Kidney tubule cell (primary cell): ENCODE measurements around the gene RMRP.
A peak's percentile ranks its signal among the peaks of the same experiment; 100 is the strongest.

Experiments
- DNase-seq: peaks from one replicate; pipeline ENCODE4 v3.0.0-alpha.2; 2018; ENCODE audit warnings: low spot score

Gene RMRP

DNA sequence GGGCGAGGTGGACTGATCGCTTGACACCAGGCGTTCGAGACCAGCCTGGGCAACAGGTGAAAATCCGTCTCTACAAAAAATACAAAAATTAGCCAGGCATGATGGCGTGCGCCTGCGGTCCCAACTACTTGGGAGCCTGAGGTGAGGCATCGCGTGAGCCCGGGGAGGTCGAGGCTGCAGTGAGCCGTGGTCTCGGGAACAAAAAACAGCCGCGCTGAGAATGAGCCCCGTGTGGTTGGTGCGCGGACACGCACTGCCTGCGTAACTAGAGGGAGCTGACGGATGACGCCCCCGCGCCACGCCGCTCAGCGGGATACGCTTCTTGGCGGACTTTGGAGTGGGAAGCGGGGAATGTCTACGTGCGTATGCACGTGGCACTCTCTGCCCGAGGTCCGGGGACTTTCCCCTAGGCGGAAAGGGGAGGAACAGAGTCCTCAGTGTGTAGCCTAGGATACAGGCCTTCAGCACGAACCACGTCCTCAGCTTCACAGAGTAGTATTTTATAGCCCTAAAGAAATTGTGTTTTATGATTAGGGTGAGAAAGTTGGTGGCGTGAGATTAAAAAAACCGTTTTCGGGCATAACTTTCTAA, at the start of gene RMRP:
RMRP (minus strand) TSS at position 474 of the 591 bp plus-strand sequence.
- peak; percentile 100 for DNase-seq

DNA sequence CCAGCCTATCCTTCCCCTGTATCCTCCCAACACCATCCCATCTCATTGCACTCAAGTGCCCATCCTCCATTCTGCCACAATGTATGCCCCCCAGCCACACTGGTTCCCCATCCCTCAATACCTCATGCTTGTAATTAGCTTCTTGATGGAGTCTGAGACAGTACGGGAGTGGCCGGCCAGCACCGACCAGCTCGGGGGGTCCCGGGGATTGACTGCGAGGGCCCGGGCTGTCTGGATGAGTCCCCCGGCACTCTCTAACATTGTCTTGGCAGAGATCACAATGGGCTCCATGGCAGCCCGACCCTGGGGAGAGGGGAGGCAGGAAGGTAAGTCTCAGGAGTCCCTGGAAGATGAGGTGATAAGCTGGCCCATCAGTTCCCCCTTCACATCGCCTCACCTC, 49.1 kb upstream of the RMRP start:
- no peak for DNase-seq

DNA sequence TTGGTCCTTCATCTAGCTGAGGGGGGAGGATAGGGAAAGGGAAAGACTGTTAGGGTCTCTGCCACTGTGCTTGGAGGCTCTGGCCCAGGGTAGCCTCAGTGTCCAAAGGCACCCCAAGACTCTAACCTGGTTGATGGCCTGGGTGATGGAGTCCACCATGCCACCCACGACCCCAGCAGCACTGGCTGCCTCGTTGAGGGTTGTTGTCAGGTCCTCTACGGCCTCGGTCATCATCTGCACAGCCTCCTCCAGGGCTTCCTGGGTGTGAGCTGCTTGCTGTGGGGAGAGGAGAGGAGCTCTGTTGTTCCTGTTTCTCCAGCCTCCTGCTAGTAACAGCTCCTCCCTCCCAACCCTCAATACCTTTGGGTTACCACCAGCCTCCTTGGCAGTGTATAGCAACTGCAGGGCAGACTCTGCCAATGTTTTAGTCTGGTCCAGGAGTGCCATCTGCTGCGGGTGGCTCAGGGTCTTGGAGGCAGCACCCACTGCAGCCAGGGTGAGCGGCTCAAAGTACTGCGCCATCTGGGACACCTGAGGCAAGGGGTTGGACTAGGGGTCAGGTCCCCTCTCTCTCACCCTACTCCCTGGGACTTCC, 48.1 kb upstream of the RMRP start:
- DNase-seq, result no peak

DNA sequence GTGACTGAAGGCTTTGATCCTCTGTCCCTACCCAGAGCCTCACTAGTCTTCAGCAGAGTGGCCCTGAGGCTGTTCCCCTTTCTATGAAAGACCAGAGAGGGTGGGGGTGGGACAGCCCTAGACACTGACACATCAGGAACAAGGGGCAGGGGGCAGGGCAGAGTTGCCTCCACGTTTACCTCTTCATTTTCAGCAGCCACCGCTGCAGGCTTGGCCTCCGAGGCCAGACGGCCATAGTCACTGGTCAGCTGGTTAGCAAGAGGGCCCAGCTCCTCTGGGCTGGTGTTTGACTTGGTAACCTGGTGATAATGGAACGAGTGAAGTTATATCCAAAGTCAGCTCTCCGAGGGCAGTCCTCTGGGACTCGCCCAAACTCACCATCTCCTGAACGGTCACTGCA, 47.6 kb upstream of the RMRP start:
- DNase-seq, result no peak

DNA sequence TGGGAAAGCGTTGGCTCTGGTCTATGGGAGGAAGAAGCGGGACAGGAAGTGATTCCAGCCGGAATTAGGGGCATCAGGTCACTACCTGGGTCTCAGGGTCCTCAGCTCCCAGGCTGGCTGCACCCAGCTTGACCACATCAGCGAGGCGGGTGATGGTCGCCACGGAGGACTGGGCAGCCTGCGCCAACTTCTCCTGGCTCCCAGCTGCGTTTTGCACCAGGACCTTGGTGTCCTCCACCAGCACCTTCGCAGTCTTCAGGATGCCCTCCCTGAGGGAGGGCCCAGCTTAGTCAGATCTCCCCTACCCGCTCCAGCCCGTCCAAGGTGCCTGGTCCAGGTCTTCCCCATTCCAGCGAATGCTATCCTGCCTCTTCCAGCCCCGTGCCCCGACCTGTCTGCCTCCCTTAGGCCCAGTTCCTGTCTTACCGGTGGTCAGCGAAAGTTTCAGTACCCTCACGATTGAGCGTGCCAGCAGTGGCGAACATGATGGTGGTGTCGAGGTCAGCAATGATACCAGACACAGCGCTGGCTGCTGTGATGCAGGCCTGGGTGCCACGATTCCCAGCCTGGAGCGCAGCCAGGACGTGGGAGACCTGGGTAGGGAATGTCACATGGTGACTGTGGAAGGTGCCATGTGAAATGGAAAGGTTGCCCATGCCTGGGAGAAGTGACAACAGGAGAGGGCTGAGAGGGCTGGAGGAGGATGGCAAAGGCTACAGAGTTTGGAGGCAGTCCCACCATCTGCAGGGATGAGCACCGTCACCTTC, 46.3 kb upstream of the RMRP start:
- no peak for DNase-seq

DNA sequence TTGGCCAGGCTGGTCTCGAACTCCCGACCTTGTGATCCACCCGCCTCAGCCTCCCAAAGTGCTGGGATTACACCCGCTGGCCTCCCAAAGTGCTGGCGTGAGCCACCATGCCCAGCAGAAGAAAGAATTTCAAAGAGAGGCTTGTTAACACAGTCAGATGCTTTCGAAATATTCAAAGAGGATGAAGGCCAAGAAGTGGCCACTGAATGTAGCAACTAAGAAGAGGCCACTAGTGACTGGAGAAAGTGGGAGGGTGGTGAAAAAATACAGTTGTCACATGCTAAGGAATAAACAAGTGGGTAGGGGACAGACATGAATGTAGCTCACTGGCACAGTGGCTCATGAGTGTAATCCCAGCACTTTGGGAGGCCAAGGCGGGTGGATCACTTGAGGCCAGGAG, 44.9 kb upstream of the RMRP start:
- no peak for DNase-seq

DNA sequence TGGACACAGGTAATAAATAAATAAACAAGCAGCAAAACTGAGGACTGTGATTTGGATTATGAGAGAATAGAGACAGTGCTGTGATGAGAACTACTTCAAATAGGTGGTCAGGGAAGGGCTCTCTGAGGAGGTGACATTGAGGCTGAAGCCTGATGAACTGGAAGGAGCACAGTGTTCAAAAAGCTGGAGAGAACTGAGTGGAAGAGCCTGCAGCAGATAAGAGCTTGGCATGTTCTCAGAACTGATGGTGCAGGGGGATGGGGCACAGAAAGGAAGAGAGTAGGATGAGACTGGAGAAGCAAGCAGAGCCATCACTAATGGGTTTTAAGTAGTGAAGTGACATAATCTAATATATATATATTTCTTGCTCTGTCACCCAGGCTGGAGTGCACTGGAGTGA, 43.1 kb upstream of the RMRP start:
- no peak for DNase-seq

DNA sequence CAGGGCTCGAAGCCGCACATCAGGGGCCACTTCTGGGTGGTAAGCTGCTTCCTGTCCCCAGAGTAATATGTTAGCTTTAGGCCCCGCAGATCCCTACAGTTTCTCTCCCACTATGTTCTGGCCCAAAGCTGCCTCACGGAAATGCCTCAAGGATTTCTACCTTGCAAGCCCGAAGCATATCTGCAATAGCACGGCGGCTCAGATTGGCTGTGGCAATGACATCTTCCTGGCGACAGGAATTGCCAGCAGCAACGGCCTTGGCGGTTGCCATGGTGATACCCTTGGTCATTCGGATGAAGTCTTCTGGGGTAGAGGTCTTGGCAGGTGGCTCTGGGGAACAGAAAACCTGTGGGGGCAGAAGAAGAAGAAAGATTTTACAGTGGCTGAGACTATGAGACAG, 42.2 kb upstream of the RMRP start:
- DNase-seq, result no peak

DNA sequence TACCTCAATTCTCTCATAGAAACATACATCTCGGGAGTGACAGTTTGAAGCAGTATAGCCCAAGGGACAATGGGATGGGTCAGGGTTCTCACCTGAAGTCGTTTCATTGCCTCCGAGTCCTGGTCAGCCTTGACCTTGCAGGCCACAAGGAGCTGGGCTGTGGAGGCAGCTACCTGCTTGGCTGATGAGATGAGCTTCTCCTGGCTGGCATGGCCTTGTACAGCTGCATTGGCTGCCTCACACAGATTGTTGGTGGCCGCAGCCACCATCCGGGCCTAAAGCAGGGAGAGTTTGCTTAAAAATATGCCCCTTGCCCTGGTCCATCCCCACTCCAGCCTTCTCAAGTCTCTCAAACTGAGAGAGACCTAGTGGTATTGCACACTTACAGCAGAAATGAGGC, 40.4 kb upstream of the RMRP start:
- DNase-seq, result no peak

DNA sequence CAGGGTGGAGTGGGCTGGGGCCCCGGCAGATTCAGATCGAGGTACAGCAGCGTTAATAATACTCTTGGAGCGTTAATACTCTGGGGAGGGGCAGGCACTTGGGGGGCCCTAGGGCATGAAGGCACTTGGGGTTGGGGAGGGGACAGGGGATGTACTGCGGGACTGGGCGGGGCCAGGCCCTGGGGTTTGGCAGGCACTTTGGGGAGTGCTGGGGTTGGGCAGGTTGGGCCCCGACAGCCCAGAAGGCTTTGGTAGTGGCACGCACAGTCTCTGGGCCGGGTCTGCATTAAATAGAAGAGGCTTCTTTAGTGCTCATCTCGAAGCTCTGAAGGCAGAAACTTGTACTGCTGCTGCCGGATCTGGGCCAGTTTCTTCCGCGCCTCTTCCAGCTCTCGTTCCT, 39.7 kb upstream of the RMRP start:
- DNase-seq, result no peak

DNA sequence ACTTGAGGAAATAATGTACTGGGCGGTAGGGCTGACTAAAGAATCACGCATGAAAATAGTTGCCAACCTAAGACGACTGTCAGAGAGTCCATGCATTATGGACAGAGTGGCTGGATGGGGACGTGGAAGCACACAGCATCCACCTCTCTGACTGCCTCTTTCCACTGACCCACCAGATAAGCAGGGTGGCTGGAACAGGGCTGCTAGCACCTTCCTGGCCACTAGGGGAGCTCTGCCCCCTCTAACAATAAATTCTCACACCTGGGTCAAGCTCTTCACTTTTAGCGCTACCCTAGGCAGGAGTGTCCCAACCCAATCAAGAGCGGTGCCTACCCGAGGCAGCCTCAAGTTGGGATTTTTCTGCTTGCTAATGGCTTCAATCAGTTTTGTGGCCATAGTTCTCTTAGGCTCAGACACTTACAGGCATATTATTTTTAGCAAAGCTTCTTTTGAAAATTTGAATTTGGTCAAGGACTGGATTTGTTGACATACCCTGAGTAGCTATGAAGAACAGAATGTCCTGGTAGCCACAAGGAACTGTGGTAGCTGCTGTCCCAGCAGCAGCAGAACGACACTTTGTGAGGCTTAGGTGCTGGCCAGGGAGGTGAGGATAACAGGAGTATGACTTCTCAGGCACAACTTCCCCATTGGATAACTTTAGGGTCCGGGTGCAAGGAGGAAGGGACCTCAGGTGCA, 38.8 kb upstream of the RMRP start:
- peak; percentile 62 for DNase-seq

DNA sequence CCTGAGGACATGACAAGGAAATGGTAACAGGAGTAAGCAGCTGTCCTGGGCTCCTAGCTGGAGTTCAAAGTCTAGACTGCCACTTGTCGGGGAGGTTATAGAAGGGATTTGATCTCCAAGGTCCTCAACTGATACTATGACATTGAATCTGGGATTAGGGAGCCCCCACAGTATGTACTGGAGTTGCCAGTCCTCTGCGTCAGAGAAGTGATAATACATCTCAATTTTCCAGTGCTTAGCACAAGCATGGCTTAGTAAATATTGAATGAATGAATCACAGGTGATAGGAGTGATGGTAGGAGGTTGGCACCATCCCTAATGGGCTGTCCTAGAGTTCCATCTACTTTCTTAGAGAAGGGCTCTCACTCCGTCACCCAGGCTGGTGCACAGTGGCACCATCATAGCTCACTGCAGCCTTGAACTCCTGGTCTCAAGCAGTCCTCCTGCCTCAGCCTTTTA, 38.2 kb upstream of the RMRP start:
- DNase-seq, result no peak

DNA sequence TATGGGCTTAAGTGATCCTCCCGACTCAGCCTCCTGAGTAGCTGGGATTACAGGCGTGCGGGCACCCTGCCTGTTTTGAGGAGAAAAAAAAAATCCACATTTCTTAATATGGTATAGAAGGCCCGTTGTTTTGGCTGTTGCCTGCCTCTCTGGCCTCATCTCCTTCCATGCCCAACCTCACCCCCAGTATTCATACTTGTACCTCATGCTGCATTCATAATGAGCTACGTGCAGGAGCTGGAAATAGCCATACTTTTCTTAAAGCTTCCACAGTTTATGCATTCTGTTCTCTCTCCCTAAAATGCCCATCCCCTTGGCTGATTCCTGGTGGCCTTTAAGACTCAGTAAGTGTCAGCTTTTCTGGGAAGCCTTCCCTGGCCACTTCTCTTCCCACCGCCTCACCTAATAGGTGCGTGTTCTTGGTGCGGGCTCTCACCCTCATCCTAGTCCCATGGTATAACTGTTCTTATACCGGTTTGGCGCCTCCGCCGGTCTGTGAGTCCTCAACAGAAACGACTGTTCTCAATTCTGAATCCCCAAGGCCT, 34.0 kb upstream of the RMRP start:
- no peak for DNase-seq

DNA sequence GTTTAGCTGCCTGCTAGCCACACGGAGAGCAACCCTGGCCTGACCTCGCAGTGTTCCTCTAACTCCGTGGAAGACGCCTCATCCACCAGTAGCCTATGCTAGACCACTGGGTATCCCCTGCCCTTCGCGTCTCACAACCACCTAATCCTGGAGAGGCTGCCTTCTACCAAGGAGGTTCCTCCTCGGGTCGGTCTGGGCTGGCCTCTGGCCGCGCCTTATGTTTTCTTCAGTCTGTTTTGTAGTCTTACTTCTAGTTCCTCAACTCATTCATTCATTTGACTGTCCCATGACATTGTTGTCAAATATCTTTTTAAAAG, 33.5 kb upstream of the RMRP start:
- DNase-seq, result no peak

DNA sequence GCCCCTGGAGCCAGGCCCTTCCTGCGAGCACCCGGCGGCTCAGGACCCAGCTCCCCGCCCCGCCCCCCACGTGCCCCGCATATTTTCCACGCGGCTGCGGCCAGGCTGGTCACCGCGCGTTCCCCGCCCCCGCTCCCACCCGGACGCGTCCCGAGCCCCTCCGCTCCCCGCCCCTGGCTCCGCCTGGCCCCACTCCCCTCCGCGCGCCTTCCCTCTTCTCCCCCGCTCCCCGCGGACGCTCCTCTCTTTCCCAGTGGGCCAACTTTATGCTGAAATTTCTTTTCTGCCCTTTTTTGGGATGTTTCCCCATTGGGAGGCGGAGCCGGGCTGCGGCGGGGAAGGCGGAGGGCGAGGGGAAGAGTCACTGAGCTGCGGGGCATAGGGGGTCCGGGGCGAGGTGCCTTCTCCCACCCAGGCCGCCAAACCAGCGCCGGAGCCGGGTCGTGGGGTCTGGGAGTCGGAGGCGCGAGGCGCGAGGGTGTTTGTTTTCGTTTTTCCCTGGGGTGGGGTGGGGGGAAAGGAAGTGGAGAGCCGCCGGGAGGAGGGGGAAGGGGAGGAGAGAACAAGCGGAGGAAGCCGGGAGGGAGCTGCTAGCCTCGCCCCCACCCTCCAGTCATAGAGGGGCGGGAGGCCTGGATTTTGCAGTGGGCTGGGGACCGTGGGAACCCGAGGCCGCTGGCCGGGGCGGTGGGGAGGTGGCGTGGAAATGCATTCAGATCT, 33.0 kb upstream of the RMRP start:
- peak; percentile 56 for DNase-seq

DNA sequence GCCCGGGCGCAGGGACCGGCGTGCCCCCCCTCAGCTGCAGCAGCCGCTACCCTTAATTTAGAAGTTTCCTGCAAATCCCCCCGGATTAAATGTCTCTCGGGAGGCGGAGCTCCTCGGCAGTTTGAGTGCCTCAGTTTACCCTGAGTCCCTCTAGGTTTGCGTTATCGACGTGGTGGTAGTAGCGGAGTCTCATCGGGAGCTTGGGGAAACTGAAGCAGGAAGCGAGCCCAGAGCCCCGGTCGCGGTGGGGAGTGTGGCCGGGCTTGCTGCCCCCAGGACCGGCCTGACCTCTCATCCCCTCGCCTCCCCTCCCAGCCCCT, 32.4 kb upstream of the RMRP start:
- no peak for DNase-seq

DNA sequence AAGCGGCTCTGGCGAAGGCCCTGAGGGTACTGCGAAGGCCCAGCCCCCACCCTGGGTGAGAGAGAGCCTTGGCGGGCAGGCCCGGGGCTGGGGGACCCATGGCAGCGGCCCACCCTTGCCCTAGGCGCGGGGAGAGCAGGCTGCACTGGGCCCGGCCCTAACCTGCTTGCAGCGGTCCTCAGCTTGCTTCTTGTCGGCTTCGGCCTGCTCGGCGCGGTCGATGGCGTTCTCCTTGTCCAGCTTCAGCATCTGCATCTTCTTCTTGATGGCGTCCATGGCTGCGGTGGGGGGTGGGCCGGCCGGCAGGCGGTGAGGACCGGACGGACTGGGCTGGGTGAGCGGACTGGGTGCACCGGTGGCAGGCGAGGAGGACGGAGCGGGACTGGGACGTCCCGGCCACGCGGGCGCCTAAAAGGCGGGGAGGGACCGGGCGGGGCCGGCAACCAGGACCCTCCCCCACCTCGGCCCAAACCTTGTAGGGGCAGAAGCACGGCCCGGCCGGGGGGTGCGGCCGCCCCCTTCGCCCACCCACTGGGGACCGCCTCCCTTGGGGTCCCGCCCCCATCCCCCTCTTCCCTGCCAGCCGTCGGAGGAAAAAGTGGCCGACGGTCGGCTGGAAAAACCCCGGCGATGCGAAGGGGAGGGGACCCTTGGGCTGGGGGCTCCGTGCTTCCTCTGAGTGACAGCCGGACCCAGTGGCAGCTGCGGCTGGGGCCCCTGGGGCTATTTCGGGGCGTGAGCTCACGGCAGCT, 31.9 kb upstream of the RMRP start, which contains the start of gene TPM2:
TPM2 (minus strand) TSS at position 384 of the 752 bp plus-strand sequence; CDS start at position 276, 108 bp downstream.
- no peak for DNase-seq

DNA sequence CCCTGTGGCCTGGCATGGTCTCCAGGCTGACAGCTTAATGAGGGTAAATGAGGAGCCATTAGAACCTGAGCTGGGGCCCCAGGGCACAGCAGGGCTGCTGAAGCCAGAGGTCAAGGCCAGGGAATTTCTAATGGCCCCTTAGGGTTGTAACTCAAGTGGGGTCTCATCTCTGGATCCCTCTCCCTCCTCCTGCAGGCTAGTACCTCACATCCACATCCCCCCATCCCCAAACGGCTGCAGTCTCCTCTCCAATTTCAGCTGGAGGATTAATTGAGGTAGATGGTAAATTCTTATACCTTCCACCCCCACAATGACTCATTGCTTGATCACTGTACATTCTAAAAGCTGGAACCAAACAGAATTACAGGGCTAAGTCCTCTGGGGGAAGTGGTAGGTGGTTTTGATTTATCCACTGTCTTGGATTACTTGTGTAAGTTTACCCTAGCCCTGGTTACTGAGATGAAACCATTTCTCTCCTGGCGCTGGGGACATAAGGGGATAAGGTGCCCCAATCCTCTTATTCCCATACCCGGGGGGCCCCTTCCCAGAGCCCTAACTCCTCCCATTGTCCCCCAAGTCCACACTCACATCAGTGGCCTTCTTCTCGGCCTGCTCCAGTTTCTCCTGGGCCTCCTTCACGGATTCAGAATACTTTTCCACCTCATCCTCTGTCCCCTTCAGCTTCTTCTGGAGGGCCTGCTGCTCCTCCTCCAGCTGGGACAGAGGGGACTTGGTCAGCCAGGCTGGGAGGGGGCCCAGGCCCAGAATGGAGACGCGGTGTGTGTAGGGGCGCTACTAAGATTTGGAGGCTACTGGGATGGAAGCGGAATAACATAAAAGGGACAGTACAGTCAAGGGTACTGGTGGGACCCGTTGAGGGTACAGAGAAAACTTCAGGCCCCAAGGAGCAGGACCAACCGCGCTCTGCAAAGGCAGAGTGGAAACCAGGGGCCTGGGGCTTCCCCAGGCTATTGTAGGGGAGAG, 31.0 kb upstream of the RMRP start:
- DNase-seq, result peak; percentile 78

DNA sequence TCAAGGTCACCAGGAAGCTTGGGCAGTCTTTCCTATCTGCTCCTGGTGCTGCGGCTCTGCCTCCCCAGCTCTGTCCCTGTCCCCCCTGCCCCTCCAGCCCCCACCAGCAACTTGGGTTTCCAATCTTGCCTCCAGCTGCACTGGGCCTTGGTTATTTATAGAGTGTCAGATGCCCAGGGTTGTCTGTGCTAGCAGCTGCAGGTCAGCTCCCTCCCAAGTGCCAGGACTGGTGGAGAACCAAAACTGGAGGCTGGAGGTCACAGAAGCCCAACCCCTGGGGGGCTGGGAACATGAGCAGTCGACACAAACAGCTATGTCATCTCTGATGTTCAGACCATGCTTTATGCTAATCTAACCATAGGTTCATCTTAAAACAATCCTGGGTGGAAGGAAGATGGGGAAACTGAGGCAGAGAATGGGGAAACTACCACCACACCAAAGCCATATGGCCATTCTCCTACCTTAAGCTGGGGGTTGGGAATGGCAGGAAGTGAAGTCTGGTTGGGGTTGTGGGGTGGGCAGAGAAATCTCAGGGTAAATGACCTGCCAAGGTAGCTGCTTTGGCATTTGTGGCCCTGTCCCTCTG, 30.2 kb upstream of the RMRP start:
- DNase-seq, result no peak

DNA sequence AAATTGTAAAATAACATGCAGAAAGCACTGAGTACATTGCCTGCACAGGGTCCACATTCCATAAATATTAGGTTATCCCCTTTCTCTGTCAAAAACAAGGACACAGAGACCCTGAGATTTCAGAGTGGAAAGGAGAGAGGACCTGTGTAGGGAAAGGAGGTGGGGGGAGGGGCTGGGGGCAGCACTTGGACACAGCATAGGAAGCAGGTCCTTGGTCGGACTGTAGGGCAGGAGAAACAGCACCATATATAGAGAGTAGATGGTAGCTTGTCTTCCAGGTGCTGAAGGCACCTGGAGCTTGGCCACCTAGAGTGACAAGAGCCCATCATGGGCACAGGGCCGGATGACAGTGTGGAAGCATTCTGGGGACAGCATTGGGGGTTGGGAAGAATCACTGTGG, 29.5 kb upstream of the RMRP start:
- DNase-seq, result no peak
